ENCODE measurements around the gene ITGA8. TPM values are rescaled to one million over a fixed set of nuclear protein-coding genes. Genes with fewer than 3 reads are reported as not detected.

ITGA8 gene
- 0.02 TPM in 1 of 5 replicates, not detected in the others for total RNA-seq (2022; extraction: Qiagen RNA extraction)

GRCh38 chr10:15719899-15720634, at the start of gene ITGA8:
TSS of gene ITGA8 (minus strand) at chr10:15719922. CDS start at chr10:15719771, 151 bp downstream.

Other genes with a start within 250 kb of the ITGA8 start
- gene MINDY3, start 140.6 kb upstream of the ITGA8 start, total RNA-seq (2022; extraction: Qiagen RNA extraction) = 12.8 to 14.6 TPM (median 14.1 TPM) in 5 replicates

All from A549 treated with AZD2906 at 1 μM for 4 hours (cell line).